ENCODE results near the gene CGNL1. TPM values are rescaled to one million over a fixed set of nuclear protein-coding genes. Genes with fewer than 3 reads are reported as not detected.

The CGNL1 gene
- polyA plus RNA-seq, 3 donors from 2014 or later: not detected

GRCh38 chr15:57357799-57358198 lies 18.5 kb upstream of the CGNL1 start:
- Mint-ChIP-seq H3K9me3 (no peaks in the 10 kb centered on the region), H3K27ac (no peak overlapping the region), H3K27me3 (ENCODE audit: low read depth in 3 of 3) (peaks cover 0 to 9% (median 4%) of the 10 kb centered on the region in 3 donors), H3K36me3 (no peaks in the 10 kb centered on the region), H3K4me3 (no peak overlapping the region), H3K4me1 (no peaks in the 10 kb centered on the region)
- DNase-seq: no peak

- DNase-seq: no peak
- no peaks in the 10 kb centered on the region for H3K9me3 Mint-ChIP-seq
- no peak overlapping the region for H3K4me3 Mint-ChIP-seq
- no peak overlapping the region for H3K27ac Mint-ChIP-seq
- no peaks in the 10 kb centered on the region for H3K4me1 Mint-ChIP-seq
- H3K27me3 Mint-ChIP-seq (ENCODE audit: low read depth in 3 of 3): peaks cover 0 to 4% (median 4%) of the 10 kb centered on the region in 3 donors
- no peaks in the 10 kb centered on the region for H3K36me3 Mint-ChIP-seq
Measured at GRCh38 chr15:57358571-57358970, 17.7 kb upstream of the CGNL1 start.

DNA sequence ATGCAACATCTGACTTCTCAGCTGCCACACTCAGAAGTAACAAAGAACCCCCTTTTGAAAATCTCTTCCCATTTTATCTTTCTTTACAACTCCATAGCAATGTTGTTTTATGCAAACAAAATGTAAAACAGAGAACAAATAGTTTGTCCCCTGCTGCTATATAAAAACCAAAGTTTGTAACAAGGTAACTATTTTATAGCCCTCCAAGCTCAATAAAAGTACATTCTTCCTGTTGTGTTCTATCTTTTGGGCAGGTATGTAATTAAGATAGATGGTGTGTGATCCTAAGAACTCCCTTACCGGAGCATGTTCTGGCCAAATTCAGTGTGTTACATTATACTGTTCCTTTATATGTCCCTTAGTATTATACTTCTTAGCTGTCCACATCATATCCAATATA lies 12.6 kb upstream of the CGNL1 start:
- H3K4me3 Mint-ChIP-seq: no peak overlapping the region
- peaks cover 0 to 2% (median 0%) of the 10 kb centered on the region in 3 donors for H3K27me3 Mint-ChIP-seq (ENCODE audit: low read depth in 3 of 3)
- DNase-seq: no peak
- no peak overlapping the region for H3K27ac Mint-ChIP-seq
- no peaks in the 10 kb centered on the region for H3K9me3 Mint-ChIP-seq
- H3K4me1 Mint-ChIP-seq: no peaks in the 10 kb centered on the region
- no peaks in the 10 kb centered on the region for H3K36me3 Mint-ChIP-seq

- Mint-ChIP-seq H3K27ac (no peak overlapping the region), H3K4me3 (no peak overlapping the region), H3K27me3 (ENCODE audit: low read depth in 3 of 3) (peaks cover 0 to 2% (median 0%) of the 10 kb centered on the region in 3 donors), H3K4me1 (no peaks in the 10 kb centered on the region), H3K9me3 (no peaks in the 10 kb centered on the region), H3K36me3 (no peaks in the 10 kb centered on the region)
- DNase-seq: no peak
Measured at GRCh38 chr15:57364282-57365007, 11.9 kb upstream of the CGNL1 start.

- Mint-ChIP-seq H3K9me3 (no peaks in the 10 kb centered on the region), H3K27ac (no peak overlapping the region), H3K4me3 (no peak overlapping the region)
Measured at GRCh38 chr15:57367556-57367955, 8.7 kb upstream of the CGNL1 start.

GRCh38 chr15:57370929-57371328 lies 5.4 kb upstream of the CGNL1 start:
- no peak for DNase-seq
- H3K4me1 Mint-ChIP-seq: peaks cover 0 to 2% of the 10 kb centered on the region in 2 donors
- H3K4me3 Mint-ChIP-seq: no peak overlapping the region
- no peak overlapping the region for H3K27ac Mint-ChIP-seq
- peaks cover 3 to 10% (median 6%) of the 10 kb centered on the region in 3 donors for H3K27me3 Mint-ChIP-seq (ENCODE audit: low read depth in 3 of 3)
- no peaks in the 10 kb centered on the region for H3K36me3 Mint-ChIP-seq
- no peaks in the 10 kb centered on the region for H3K9me3 Mint-ChIP-seq

More at GRCh38 chr15:57367556-57367955, 8.7 kb upstream of the CGNL1 start:
- Mint-ChIP-seq H3K27me3 (ENCODE audit: low read depth in 3 of 3) (peaks cover 0 to 4% (median 0%) of the 10 kb centered on the region in 3 donors), H3K36me3 (no peaks in the 10 kb centered on the region), H3K4me1 (no peaks in the 10 kb centered on the region)
- no peak for DNase-seq

- Mint-ChIP-seq H3K27me3 (ENCODE audit: low read depth in 3 of 3) (peaks cover 12 to 21% (median 17%) of the 10 kb centered on the region in 3 donors), H3K4me1 (peaks cover 0 to 10% of the 10 kb centered on the region in 2 donors), H3K36me3 (no peaks in the 10 kb centered on the region), H3K4me3 (no peak overlapping the region), H3K27ac (no peak overlapping the region), H3K9me3 (no peaks in the 10 kb centered on the region)
- DNase-seq: no peak
Measured at GRCh38 chr15:57373251-57373881, 2.9 kb upstream of the CGNL1 start.

DNA sequence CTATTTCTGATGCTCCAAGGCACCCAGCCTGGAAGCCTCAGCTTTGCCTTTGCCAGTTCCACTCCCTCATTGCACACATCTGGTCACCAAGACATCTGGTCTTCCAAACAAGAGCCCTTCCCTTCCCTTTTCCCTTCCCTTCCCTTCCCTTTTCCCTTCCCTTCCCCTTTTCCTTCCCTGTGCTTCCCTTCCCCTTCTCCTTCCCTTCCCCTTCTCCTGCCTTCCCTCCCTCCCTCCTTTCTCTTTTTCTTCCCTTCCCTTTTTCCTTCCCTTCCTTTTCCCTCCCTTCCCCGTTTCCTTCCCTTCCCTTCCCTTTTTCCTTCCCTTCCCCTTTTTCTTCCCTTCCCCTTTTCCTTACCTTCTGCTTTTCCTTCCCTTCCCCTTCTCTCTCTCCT lies 2.4 kb upstream of the CGNL1 start:
- Mint-ChIP-seq H3K4me3 (no peak overlapping the region), H3K27ac (no peak overlapping the region), H3K27me3 (ENCODE audit: low read depth in 3 of 3) (peaks cover 12 to 26% (median 17%) of the 10 kb centered on the region in 3 donors), H3K36me3 (no peaks in the 10 kb centered on the region), H3K9me3 (no peaks in the 10 kb centered on the region), H3K4me1 (peaks cover 0 to 10% of the 10 kb centered on the region in 2 donors)
- no peak for DNase-seq

GRCh38 chr15:57376696-57377477 lies 582 bp downstream of the CGNL1 start:
- H3K27me3 Mint-ChIP-seq (ENCODE audit: low read depth in 3 of 3): peaks cover 15 to 35% (median 17%) of the 10 kb centered on the region in 3 donors
- H3K27ac Mint-ChIP-seq: no peak overlapping the region
- no peaks in the 10 kb centered on the region for H3K9me3 Mint-ChIP-seq
- H3K36me3 Mint-ChIP-seq: no peaks in the 10 kb centered on the region
- DNase-seq: no peak
- peaks cover 0 to 10% of the 10 kb centered on the region in 2 donors for H3K4me1 Mint-ChIP-seq
- peak overlapping the region in 3 of 5 donors; percentile 5 to 51 (median 13) for H3K4me3 Mint-ChIP-seq

- Mint-ChIP-seq H3K9me3 (no peaks in the 10 kb centered on the region), H3K27me3 (ENCODE audit: low read depth in 3 of 3) (peaks cover 14 to 35% (median 18%) of the 10 kb centered on the region in 3 donors), H3K36me3 (no peaks in the 10 kb centered on the region), H3K4me1 (peaks cover 0 to 10% of the 10 kb centered on the region in 2 donors), H3K27ac (no peak overlapping the region), H3K4me3 (peak overlapping the region in 2 of 5 donors; percentile 5 to 51)
- DNase-seq: no peak
Measured at GRCh38 chr15:57377478-57377847, 1.2 kb downstream of the CGNL1 start.

- Mint-ChIP-seq H3K9me3 (no peaks in the 10 kb centered on the region), H3K4me3 (no peak overlapping the region), H3K36me3 (no peaks in the 10 kb centered on the region), H3K27ac (no peak overlapping the region), H3K4me1 (peaks cover 0 to 10% of the 10 kb centered on the region in 2 donors), H3K27me3 (ENCODE audit: low read depth in 3 of 3) (peaks cover 10 to 34% (median 18%) of the 10 kb centered on the region in 3 donors)
- no peak for DNase-seq
Measured at GRCh38 chr15:57379487-57379886, 3.2 kb downstream of the CGNL1 start.

DNA sequence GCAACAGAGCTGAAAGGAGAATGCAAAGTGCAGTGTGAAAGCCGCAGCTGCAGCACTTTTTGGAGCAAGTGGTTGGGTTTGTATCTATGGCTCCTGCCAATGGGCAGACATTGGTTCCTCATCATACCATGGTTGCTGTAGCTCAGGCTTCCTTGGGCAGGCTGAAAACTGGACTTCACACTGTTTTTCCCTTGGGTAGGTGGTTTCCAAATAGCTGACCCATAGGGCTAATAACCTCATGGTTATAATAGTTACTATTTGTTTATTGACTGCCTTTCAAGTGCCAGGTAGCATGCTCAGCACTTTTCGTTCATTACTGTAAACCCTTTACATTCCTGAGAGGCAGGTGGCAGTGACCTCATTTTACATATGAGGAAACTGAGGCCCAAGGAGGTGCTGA lies 4.5 kb downstream of the CGNL1 start:
- DNase-seq: no peak
- Mint-ChIP-seq H3K4me1 (peaks cover 0 to 9% of the 10 kb centered on the region in 2 donors), H3K9me3 (no peaks in the 10 kb centered on the region), H3K27me3 (ENCODE audit: low read depth in 3 of 3) (peaks cover 10 to 31% (median 15%) of the 10 kb centered on the region in 3 donors), H3K27ac (no peak overlapping the region), H3K4me3 (no peak overlapping the region), H3K36me3 (no peaks in the 10 kb centered on the region)

- no peak for DNase-seq
- H3K4me3 Mint-ChIP-seq: no peak overlapping the region
- no peaks in the 10 kb centered on the region for H3K9me3 Mint-ChIP-seq
- no peak overlapping the region for H3K27ac Mint-ChIP-seq
- H3K4me1 Mint-ChIP-seq: peaks cover 0 to 3% of the 10 kb centered on the region in 2 donors
- H3K27me3 Mint-ChIP-seq (ENCODE audit: low read depth in 3 of 3): peaks cover 6 to 26% (median 15%) of the 10 kb centered on the region in 3 donors
- H3K36me3 Mint-ChIP-seq: no peaks in the 10 kb centered on the region
Measured at GRCh38 chr15:57382215-57382614, 5.9 kb downstream of the CGNL1 start.

DNA sequence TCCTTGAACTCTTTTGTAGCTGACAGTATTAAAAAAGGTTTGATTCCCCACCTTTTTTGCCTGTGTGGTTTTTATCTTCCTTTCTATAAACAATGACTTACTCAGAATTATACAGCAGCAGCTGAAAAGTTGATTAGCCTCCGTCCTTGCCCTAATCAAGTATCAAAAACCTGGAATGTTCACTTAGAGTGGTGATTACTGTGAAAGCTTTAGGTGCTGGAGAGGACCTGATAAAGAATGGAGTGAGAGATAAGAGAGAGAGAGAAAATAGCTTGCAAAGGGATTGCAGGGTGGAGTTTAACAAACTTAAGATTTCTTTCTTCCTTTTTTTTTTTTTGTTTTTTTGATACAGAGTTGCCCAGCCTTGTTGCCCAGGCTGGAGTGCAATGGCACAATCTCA lies 6.7 kb downstream of the CGNL1 start:
- Mint-ChIP-seq H3K27ac (no peak overlapping the region), H3K4me1 (no peaks in the 10 kb centered on the region), H3K4me3 (no peak overlapping the region), H3K36me3 (no peaks in the 10 kb centered on the region), H3K9me3 (no peaks in the 10 kb centered on the region), H3K27me3 (ENCODE audit: low read depth in 3 of 3) (peaks cover 2 to 20% (median 7%) of the 10 kb centered on the region in 3 donors)
- DNase-seq: no peak

Data from immature natural killer cell (primary cell).